HG02610 (cell line): Measurements from ENCODE around the gene LRRC3C.

Experiments
- ATAC-seq: cut with Tn5 transposase; IDR thresholded peaks from one replicate; pipeline ENCODE4 v1.9.1; 2021; ENCODE audit warnings: mild to moderate bottlenecking, moderate library complexity; ENCODE audit not compliant: unreplicated experiment

The LRRC3C gene

GRCh38 chr17:39973496-39973895, 46.0 kb downstream of the LRRC3C start:
- no peak for ATAC-seq

- no peak for ATAC-seq
These were observed 46.9 kb downstream of the LRRC3C start for GRCh38 chr17:39974433-39974832.

- ATAC-seq = no peak
These were observed 48.3 kb downstream of the LRRC3C start for GRCh38 chr17:39975801-39976200.

- no peak for ATAC-seq
These were observed 51.6 kb downstream of the LRRC3C start for GRCh38 chr17:39979016-39979670.

- ATAC-seq = peak; percentile 9
These were observed 52.4 kb downstream of the LRRC3C start for GRCh38 chr17:39979893-39980350.

- ATAC-seq = peak; percentile 92
These were observed 53.0 kb downstream of the LRRC3C start, which contains the start of gene PSMD3 for GRCh38 chr17:39980351-39981206. Gene PSMD3, plus strand, starts transcription at chr17:39980807. Its CDS starts 164 bp downstream, at chr17:39980971.

GRCh38 chr17:39981207-39981741, 53.7 kb downstream of the LRRC3C start:
- no peak for ATAC-seq

GRCh38 chr17:39981766-39982375, 54.3 kb downstream of the LRRC3C start:
- no peak for ATAC-seq

- ATAC-seq = no peak
These were observed 60.8 kb downstream of the LRRC3C start for GRCh38 chr17:39988206-39988810.

GRCh38 chr17:39994448-39994847, 66.9 kb downstream of the LRRC3C start:
- ATAC-seq = no peak
